Measurements from ENCODE around the gene BTRC.

The BTRC gene

GRCh38 chr10:101595591-101596433 lies 241.8 kb downstream of the BTRC start:
- DNase-seq: no peak

DNA sequence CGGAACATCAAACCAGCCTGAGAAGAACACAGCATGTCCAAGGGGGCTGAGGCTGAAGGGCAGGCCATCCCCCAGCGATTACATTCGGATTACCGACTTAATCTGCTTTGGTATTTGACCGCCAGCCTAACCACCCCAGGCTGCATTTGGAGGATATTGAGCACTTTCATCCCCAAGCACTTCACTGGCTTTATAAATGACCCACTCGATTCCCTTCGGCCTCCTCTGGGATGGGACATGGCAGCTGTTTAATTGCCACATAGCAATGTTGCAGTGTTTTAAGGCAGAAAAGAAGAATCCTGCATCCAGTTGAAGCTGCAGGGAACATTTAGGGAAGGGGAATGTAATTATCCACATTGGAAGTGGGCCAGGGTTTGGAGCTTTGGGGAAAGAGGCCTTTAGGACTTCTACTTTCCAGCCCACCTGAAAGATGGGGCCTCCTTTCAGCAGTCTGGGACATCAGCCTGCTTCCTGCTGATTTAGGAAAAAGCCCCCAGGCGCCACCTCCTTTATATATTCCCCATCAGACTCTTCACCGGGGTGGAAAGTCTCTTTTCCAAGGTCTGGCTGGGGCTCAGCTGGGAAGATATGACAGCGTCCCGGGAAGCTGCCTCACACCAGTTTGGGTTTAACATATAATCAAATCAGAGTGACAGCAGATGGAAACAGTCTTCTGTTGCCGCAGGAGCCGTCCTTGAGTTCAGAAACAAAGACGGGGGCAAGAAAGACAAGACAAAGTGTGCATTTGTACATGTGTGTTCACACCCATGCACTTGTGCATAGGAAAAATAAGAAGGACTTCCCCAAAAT lies 243.3 kb downstream of the BTRC start:
- no peak for DNase-seq

GRCh38 chr10:101601541-101601940 lies 247.6 kb downstream of the BTRC start:
- no peak for DNase-seq

DNA sequence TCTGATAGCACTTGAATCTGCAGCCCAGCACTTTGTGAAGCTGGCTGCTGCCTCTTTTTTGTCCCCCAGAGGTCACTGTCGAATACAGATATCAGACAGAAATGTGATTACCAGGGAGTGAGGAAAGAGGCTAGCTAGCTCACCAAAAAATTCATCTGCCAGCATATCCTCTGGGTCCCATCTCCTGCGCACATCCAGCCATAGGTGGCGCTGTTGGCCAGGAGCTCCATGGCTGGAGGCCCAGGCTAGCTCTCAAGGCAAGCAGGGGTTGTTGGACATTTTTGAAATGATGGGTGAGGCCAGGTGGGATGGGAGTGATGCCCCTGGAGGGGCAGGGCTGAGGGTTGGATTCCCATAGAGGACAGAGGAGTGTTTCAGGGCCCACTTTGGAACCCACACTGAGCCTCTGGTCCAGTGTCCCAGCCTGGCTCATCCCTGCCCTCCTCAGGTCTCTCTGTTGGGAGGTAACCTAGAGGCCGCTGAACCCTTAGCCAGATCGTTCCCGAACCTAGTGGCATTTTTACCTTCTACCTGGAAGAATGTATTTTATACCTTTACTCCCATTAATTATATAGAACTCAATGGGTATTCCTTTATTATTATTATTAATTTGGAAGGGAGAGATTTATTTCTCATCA lies 248.9 kb downstream of the BTRC start:
- peak; percentile 95 for DNase-seq
